ENCODE results near the gene ERC2. TPM values are rescaled to one million over a fixed set of nuclear protein-coding genes. Genes with fewer than 3 reads are reported as not detected.

The ERC2 gene
- polyA plus RNA-seq, 1 experiment: 0.07 TPM

DNA sequence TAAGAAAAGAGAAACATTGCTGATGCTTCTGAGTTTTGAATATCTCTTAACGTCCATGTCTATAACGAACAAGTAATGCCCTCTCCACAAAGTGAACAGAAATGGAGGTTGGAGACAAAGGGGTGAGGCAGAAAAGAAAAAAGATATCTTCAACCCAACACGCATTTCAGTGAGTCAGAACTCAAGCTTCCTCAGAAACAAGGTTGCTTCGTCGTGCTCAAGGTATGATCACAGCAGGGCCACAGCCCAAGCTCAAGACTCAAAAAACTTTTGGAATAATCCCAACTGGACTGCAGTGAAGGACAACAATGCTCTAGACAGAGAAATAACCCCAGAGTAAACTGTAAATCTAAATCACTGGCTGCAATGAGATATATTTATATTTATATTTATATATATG, 1000.0 kb downstream of the ERC2 start:
- Histone ChIP-seq H3K27me3 (ENCODE audit: control insufficient read depth, insufficient read depth, low read length) (no peaks in the 10 kb centered on the region), H3K27ac (ENCODE audit: low read depth, low read length) (no peak overlapping the region), H3K9me3 (ENCODE audit: control insufficient read depth, insufficient read depth, low read length) (peaks cover 3% of the 10 kb centered on the region; the same call in 1 of the 2 replicates), H3K4me3 (ENCODE audit: low read depth, low read length) (no peak overlapping the region)
- TF ChIP-seq, protein P1, sequence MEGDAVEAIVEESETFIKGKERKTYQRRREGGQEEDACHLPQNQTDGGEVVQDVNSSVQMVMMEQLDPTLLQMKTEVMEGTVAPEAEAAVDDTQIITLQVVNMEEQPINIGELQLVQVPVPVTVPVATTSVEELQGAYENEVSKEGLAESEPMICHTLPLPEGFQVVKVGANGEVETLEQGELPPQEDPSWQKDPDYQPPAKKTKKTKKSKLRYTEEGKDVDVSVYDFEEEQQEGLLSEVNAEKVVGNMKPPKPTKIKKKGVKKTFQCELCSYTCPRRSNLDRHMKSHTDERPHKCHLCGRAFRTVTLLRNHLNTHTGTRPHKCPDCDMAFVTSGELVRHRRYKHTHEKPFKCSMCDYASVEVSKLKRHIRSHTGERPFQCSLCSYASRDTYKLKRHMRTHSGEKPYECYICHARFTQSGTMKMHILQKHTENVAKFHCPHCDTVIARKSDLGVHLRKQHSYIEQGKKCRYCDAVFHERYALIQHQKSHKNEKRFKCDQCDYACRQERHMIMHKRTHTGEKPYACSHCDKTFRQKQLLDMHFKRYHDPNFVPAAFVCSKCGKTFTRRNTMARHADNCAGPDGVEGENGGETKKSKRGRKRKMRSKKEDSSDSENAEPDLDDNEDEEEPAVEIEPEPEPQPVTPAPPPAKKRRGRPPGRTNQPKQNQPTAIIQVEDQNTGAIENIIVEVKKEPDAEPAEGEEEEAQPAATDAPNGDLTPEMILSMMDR (IDR thresholded peaks at IDR 0.05; ENCODE audit: low read depth, low read length): no peak
- ChIA-PET CTCF (interaction anchor here (0.6 to 1.1 kb wide), 2 partner anchors 138 to 279 kb away, joined by 3 to 4 read pairs; no protein-coding TSS in a partner anchor), POLR2A (interaction anchor here (0.6 to 2.0 kb wide), 5 partner anchors 9 to 383 kb away, joined by 3 to 7 read pairs (median 3); no protein-coding TSS in a partner anchor)
- DNase-seq (ENCODE audit: low read depth, low spot score): no peak

DNA sequence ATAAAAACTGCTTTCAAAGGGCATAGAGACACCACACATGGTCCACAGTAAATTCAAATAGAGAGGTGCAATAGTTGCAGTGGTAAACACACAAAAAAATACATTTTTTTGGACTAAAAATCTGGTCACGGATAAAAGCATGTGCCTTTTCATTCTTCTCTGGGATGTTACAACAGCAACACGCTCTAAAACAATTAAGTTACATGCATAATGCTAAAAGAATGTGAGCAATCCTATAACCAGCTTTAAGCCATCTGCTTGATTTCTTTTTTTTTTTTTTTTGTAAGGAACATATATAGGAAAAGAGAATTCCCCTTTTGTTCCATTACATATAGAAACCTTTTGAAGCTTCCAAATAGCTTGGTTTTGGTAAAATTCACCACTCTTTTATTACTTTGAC, 1001.2 kb downstream of the ERC2 start:
- CTCF ChIA-PET: interaction anchor here (1.5 kb wide), 1 partner anchor 196 kb away, joined by 3 read pairs; no protein-coding TSS in a partner anchor

DNA sequence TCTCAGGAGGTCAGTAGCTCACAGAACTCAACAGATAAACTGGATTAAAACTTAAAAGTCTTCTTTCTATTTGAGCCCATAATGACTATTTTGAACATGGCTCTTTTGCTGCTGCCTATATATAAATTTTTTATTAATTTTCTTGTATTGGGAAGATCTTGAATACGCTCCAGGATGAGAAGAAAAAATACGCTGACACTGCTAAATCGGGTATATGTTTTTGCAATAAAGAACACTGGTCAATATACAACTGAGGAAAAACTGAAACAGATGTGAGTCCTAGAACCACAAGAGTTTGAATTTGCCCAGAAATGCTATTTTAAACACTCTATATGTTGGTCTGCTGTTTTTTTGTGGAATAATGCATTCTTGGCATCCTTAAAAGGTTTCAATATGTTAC, 1001.7 kb downstream of the ERC2 start:
- no peak overlapping the region for H3K27ac ChIP-seq (ENCODE audit: low read depth, low read length)
- POLR2A ChIA-PET: interaction anchor here (0.7 kb wide), 2 partner anchors 179 to 181 kb away, joined by 3 to 5 read pairs; no protein-coding TSS in a partner anchor
- peaks cover 3% of the 10 kb centered on the region; the same call in 1 of the 2 replicates for H3K9me3 ChIP-seq (ENCODE audit: control insufficient read depth, insufficient read depth, low read length)
- no peak overlapping the region for H3K4me3 ChIP-seq (ENCODE audit: low read depth, low read length)
- CTCF ChIA-PET: interaction anchor here (0.6 to 1.5 kb wide), 4 partner anchors 11 to 302 kb away, joined by 3 read pairs; no protein-coding TSS in a partner anchor
- TF ChIP-seq, protein P1 (IDR thresholded peaks at IDR 0.05; ENCODE audit: low read depth, low read length): no peak
- H3K27me3 ChIP-seq (ENCODE audit: control insufficient read depth, insufficient read depth, low read length): no peaks in the 10 kb centered on the region
- no peak for DNase-seq (ENCODE audit: low read depth, low spot score)

More for the DNA sequence above, 1001.2 kb downstream of the ERC2 start:
- no peak for DNase-seq (ENCODE audit: low read depth, low spot score)
- TF ChIP-seq, protein P1 (IDR thresholded peaks at IDR 0.05; ENCODE audit: low read depth, low read length): no peak
- no peaks in the 10 kb centered on the region for H3K27me3 ChIP-seq (ENCODE audit: control insufficient read depth, insufficient read depth, low read length)
- POLR2A ChIA-PET: interaction anchor here (0.7 to 2.0 kb wide), 3 partner anchors 10 to 182 kb away, joined by 3 to 7 read pairs (median 5); no protein-coding TSS in a partner anchor
- H3K27ac ChIP-seq (ENCODE audit: low read depth, low read length): peak overlapping the region; percentile 47
- H3K9me3 ChIP-seq (ENCODE audit: control insufficient read depth, insufficient read depth, low read length): peaks cover 3% of the 10 kb centered on the region; the same call in 1 of the 2 replicates
- no peak overlapping the region for H3K4me3 ChIP-seq (ENCODE audit: low read depth, low read length)

DNA sequence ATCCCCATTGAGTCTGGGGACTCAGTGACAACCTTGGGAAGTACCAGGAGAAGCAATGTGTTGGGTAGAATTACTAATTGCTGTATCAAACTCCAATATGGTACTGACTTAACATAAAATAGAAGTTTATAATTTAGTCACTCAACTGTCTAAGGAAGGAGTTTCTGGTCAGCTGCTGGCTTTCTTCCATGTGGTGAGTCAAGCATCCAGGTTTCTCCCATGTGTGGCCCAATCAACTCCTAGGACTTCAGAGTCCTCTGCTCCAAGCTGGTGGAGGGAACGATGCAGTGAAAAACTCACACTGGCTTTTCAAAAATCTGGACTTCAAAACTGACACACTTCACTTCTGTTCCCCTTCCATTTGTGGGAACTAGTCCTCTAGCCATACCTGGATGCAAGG, 1006.4 kb downstream of the ERC2 start:
- H3K9me3 ChIP-seq (ENCODE audit: control insufficient read depth, insufficient read depth, low read length): no peaks in the 10 kb centered on the region
- no peak for DNase-seq (ENCODE audit: low read depth, low spot score)
- TF ChIP-seq, protein P1 (IDR thresholded peaks at IDR 0.05; ENCODE audit: low read depth, low read length): no peak
- ChIA-PET CTCF (no interaction called here), POLR2A (no interaction called here)
- no peaks in the 10 kb centered on the region for H3K27me3 ChIP-seq (ENCODE audit: control insufficient read depth, insufficient read depth, low read length)
- H3K4me3 ChIP-seq (ENCODE audit: low read depth, low read length): no peak overlapping the region
- no peak overlapping the region for H3K27ac ChIP-seq (ENCODE audit: low read depth, low read length)

DNA sequence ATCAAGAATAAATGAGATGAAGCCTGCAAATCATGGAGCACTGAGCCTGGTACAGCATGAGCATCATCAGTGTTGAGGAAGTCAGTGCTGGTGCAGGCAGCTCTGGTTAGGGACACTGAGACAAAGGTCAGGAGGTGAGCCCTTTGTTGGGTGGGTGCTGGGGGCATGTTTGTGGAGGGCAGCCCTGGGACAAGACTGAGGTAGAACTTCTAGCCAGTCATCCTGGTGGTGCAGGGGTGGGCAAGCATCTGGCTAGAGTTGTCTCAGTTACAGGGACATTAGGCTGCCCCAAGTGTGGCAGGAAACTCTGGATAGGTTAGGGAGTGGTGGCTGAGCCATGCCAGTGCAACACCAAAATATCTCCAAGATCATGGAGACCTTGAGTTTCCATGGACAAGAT, 1008.4 kb downstream of the ERC2 start:
- Histone ChIP-seq H3K27me3 (ENCODE audit: control insufficient read depth, insufficient read depth, low read length) (no peaks in the 10 kb centered on the region), H3K9me3 (ENCODE audit: control insufficient read depth, insufficient read depth, low read length) (no peaks in the 10 kb centered on the region), H3K4me3 (ENCODE audit: low read depth, low read length) (no peak overlapping the region), H3K27ac (ENCODE audit: low read depth, low read length) (no peak overlapping the region)
- ChIA-PET POLR2A (no interaction called here), CTCF (no interaction called here)
- TF ChIP-seq, protein P1 (IDR thresholded peaks at IDR 0.05; ENCODE audit: low read depth, low read length): no peak
- DNase-seq (ENCODE audit: low read depth, low spot score): no peak

Small RNA genes within 50 kb of the gene (small RNA-seq; reads per million reads assigned to genes)
- gene MIR3938 (ENCODE audit: insufficient read length, low read depth) (not detected), gene RNA5SP133 (ENCODE audit: insufficient read length, low read depth) (not detected)

Other genes with a start within 250 kb of the ERC2 start
- gene CCDC66, start 88.7 kb upstream of the ERC2 start, polyA plus RNA-seq (2011; rRNA removed): 7.8 and 12.9 TPM in 2 replicates
- 25.7 and 37.6 TPM in 2 replicates for gene TASOR, start 214.8 kb upstream of the ERC2 start, polyA plus RNA-seq (2011; rRNA removed)